GM23338 (cell line): ENCODE data around the gene RTN4RL2. TPM values are rescaled to one million over a fixed set of nuclear protein-coding genes. Genes with fewer than 3 reads are reported as not detected.

Experiments
- ATAC-seq: fragments of 200-7000 bp; cut with Tn5 transposase; 3 replicates; pipeline ENCODE4 v1.9.1; 2020
- DNase-seq: peaks from one replicate; pipeline ENCODE4 v3.0.0-alpha.2; 2015; ENCODE audit warnings: low spot score
- H2AFZ ChIP-seq: fragments of 200-600 bp; sonication (generic); 2 replicates; pipeline ENCODE4 v1.8.0; 2016; ENCODE audit warnings: antibody characterized with exemption, mild to moderate bottlenecking, moderate library complexity
- H3F3A ChIP-seq: fragments of 200-600 bp; sonication (generic); replicated peaks from 2 replicates; pipeline ENCODE4 v1.8.0; 2017; ENCODE audit warnings: antibody characterized with exemption, mixed run types, low read depth
- H3K27ac ChIP-seq: fragments of 200-600 bp; sonication (generic); 2 replicates; pipeline ENCODE4 v1.6.1; 2016; ENCODE audit warnings: low read depth
- H3K27me3 ChIP-seq: fragments of 200-600 bp; sonication (generic); 2 replicates; pipeline ENCODE4 v1.8.0; 2016; ENCODE audit warnings: mild to moderate bottlenecking, mixed run types, moderate library complexity; ENCODE audit not compliant: insufficient read depth
- H3K36me3 ChIP-seq: fragments of 200-600 bp; sonication (generic); 2 replicates; pipeline ENCODE4 v1.8.0; 2016; ENCODE audit warnings: mild to moderate bottlenecking; ENCODE audit not compliant: insufficient read depth
- H3K4me1 ChIP-seq: fragments of 200-600 bp; sonication (generic); 2 replicates; pipeline ENCODE4 v1.8.0; 2016; ENCODE audit warnings: mild to moderate bottlenecking, moderate library complexity; ENCODE audit not compliant: insufficient read depth
- H3K4me2 ChIP-seq: fragments of 200-600 bp; sonication (generic); 2 replicates; pipeline ENCODE4 v1.7.1; 2017; ENCODE audit warnings: mixed run types
- H3K4me3 ChIP-seq: fragments of 200-600 bp; sonication (generic); 2 replicates; pipeline ENCODE4 v1.6.1; 2016; ENCODE audit warnings: mixed run types
- H3K79me2 ChIP-seq: fragments of 200-600 bp; sonication (generic); replicated peaks from 2 replicates; pipeline ENCODE4 v1.8.0; 2017; ENCODE audit warnings: mild to moderate bottlenecking; ENCODE audit not compliant: insufficient read depth
- H3K9me2 ChIP-seq: fragments of 200-600 bp; sonication (generic); 2 replicates; pipeline ENCODE4 v1.8.0; 2017; ENCODE audit not compliant: insufficient read depth
- H4K20me1 ChIP-seq: fragments of 200-600 bp; sonication (generic); replicated peaks from 2 replicates; pipeline ENCODE4 v1.8.0; 2017; ENCODE audit warnings: mild to moderate bottlenecking; ENCODE audit not compliant: insufficient read depth
- H3K27ac Mint-ChIP-seq: 2 replicates; pipeline ENCODE4 v1.8.0; 2020; ENCODE audit warnings: inconsistent platforms, mild to moderate bottlenecking, moderate library complexity, mixed read lengths
- H3K27me3 Mint-ChIP-seq: 3 replicates; pipeline ENCODE4 v1.8.0; 2022; ENCODE audit warnings: low read depth, mild to moderate bottlenecking, moderate library complexity, mixed read lengths, inconsistent platforms; ENCODE audit not compliant: insufficient read depth, poor library complexity
- H3K36me3 Mint-ChIP-seq: 3 replicates; pipeline ENCODE4 v1.8.0; 2021; ENCODE audit warnings: low read depth, mild to moderate bottlenecking, inconsistent platforms, moderate library complexity, mixed read lengths
- H3K4me1 Mint-ChIP-seq: 3 replicates; pipeline ENCODE4 v1.8.0; 2020; ENCODE audit warnings: mild to moderate bottlenecking, inconsistent platforms, mixed read lengths
- H3K4me3 Mint-ChIP-seq: 3 replicates; pipeline ENCODE4 v1.8.0; 2021; ENCODE audit warnings: moderate library complexity, mild to moderate bottlenecking, inconsistent platforms, mixed read lengths
- H3K9me3 Mint-ChIP-seq: 3 replicates; pipeline ENCODE4 v1.8.0; 2020; ENCODE audit warnings: moderate library complexity, mild to moderate bottlenecking, inconsistent platforms, mixed read lengths
- CREB1 ChIP-seq: fragments of 250-450 bp; sonication (Bioruptor Pico); IDR thresholded peaks from 2 replicates; pipeline ENCODE4 v1.5.0; 2020; ENCODE audit warnings: low read depth, mild to moderate bottlenecking, moderate library complexity
- CTCF ChIP-seq, 2 experiments: fragments of 200-600 bp in 1 of 2; sonication (generic) in 1 of 2; conservative IDR thresholded peaks; 2 replicates each; pipeline versions ENCODE4 v1.5.1 to v1.6.1; 2016 to 2017; ENCODE audit warnings: antibody characterized with exemption in 2 of 2, low read depth in 2 of 2, mild to moderate bottlenecking in 2 of 2, moderate library complexity in 1 of 2
- EZH2 ChIP-seq: fragments of 200-600 bp; sonication (generic); IDR thresholded peaks from one replicate; pipeline ENCODE4 v1.8.0; 2017; ENCODE audit warnings: antibody characterized with exemption, mild to moderate bottlenecking, low read depth; ENCODE audit not compliant: unreplicated experiment
- POLR2AphosphoS5 ChIP-seq: IDR thresholded peaks from 2 replicates; pipeline ENCODE4 v1.6.1; 2016; ENCODE audit warnings: antibody characterized with exemption, low read depth
- STAT1 ChIP-seq: IDR thresholded peaks from one replicate; pipeline ENCODE4 v1.6.1; 2016; ENCODE audit warnings: antibody characterized with exemption; ENCODE audit not compliant: unreplicated experiment
- ZNF331 ChIP-seq: fragments of 250-450 bp; sonication (Bioruptor Pico); IDR thresholded peaks from 2 replicates; pipeline ENCODE4 v1.5.0; 2020; ENCODE audit warnings: low read depth, mild to moderate bottlenecking, moderate library complexity
- ZNF462 ChIP-seq: fragments of 250-450 bp; sonication (Bioruptor Pico); IDR thresholded peaks from 2 replicates; pipeline ENCODE4 v1.5.0; 2020; ENCODE audit warnings: mild to moderate bottlenecking, moderate library complexity
- polyA plus RNA-seq: library from polyadenylated mRNA; unstranded; fragments of >200 nt; fragmentation: Nextera tagmentation; extraction: Ambion mirVana; gene quantifications from 2 replicates; pipeline ENCODE4 v1.2.1, GENCODE V29; 2016
- total RNA-seq: library from RNA; depleted of rRNA; stranded (reverse); fragments of >200 nt; shearing (Covaris generic); gene quantifications from 2 replicates; pipeline ENCODE4 v1.2.3, GENCODE V29; 2014

The RTN4RL2 gene
- total and polyA plus RNA-seq, 2 experiments from 2014 or later, result 13.9 to 15.9 TPM

DNA sequence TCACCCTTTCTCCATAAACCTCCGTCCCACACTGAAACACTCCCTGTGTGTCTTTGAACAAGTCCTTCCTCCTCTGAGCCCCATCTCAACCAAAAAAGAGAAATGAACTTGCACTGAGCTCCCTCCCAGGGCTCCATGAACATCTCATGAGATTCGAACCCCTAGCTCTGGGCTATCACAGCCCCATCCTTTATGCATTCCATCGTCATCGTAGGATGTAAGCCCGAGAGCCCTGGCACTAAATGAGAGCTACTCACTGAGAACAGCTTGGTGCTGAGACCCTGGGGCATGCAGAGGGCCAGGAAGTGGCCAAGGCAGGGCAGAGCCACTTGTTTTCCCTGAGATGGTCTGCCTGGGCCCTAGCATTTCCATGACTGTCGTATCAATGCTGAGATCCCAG, 20.5 kb upstream of the RTN4RL2 start (continued):
- TF ChIP-seq POLR2AphosphoS5 (no peak), EZH2 (no peak), ZNF462 (CRISPR knock-in tag) (no peak)

- Mint-ChIP-seq H3K9me3 (no peaks in the 10 kb centered on the region; the same call in 2 of the 3 replicates), H3K4me3 (no peak overlapping the region), H3K27me3 (peaks cover 2% of the 10 kb centered on the region), H3K27ac (no peak overlapping the region), H3K4me1 (no peaks in the 10 kb centered on the region), H3K36me3 (no peaks in the 10 kb centered on the region)
- no peak for DNase-seq
- no peaks in the 10 kb centered on the region for H3K27me3 ChIP-seq
- H3K36me3 ChIP-seq, result no peaks in the 10 kb centered on the region
- no peak overlapping the region for H3K27ac ChIP-seq
- H3K9me2 ChIP-seq, result no peaks in the 10 kb centered on the region
- no peaks in the 10 kb centered on the region for H3F3A ChIP-seq
- no peak overlapping the region for H2AFZ ChIP-seq
- H4K20me1 ChIP-seq, result no peaks in the 10 kb centered on the region
- no peak for ATAC-seq
- H3K4me1 ChIP-seq, result no peaks in the 10 kb centered on the region
- H3K4me2 ChIP-seq, result no peak overlapping the region
- no peaks in the 10 kb centered on the region for H3K79me2 ChIP-seq
- no peak overlapping the region for H3K4me3 ChIP-seq
- TF ChIP-seq ZNF462 (CRISPR knock-in tag) (no peak), CREB1 (no peak), ZNF331 (CRISPR knock-in tag) (no peak), CTCF (conservative IDR thresholded peaks at IDR 0.05; ENCODE audit: low read depth in 2 of 2) (no peak), STAT1 (no peak), EZH2 (no peak)
Measured at GRCh38 chr11:57440744-57441414, 19.4 kb upstream of the RTN4RL2 start.
